Stimulated activated naive CD4-positive, alpha-beta T cell (primary cell): ENCODE data around the gene TRMT10A.

Source experiments
- DNase-seq, 6 experiments: peaks; one replicate each; lab custom pipeline; 2025; lab: John Stamatoyannopoulos, UW

TRMT10A gene

GRCh38 chr4:99563310-99564186 lies at the start of gene TRMT10A:
TRMT10A (minus strand) TSS chr4:99564039; CDS start chr4:99559338, 4,701 bp downstream.
- peak; percentile 93 to 99 (median 98) for DNase-seq

- DNase-seq = no peak
Measured at GRCh38 chr4:99612704-99613103, 48.9 kb upstream of the TRMT10A start.

GRCh38 chr4:99612281-99612680 lies 48.4 kb upstream of the TRMT10A start:
- no peak for DNase-seq

GRCh38 chr4:99610605-99611175 lies 46.9 kb upstream of the TRMT10A start:
- no peak for DNase-seq

- DNase-seq = no peak
Measured at GRCh38 chr4:99608417-99608816, 44.6 kb upstream of the TRMT10A start.

- no peak for DNase-seq
Measured at GRCh38 chr4:99606716-99607115, 42.9 kb upstream of the TRMT10A start.

- no peak for DNase-seq
Measured at GRCh38 chr4:99594818-99595217, 31.0 kb upstream of the TRMT10A start.

- no peak for DNase-seq
Measured at GRCh38 chr4:99593781-99594641, 30.2 kb upstream of the TRMT10A start.

GRCh38 chr4:99591757-99592156 lies 27.9 kb upstream of the TRMT10A start:
- no peak for DNase-seq

- DNase-seq = no peak
Measured at GRCh38 chr4:99587803-99588202, 24.0 kb upstream of the TRMT10A start.

- DNase-seq = no peak
Measured at GRCh38 chr4:99587309-99587708, 23.5 kb upstream of the TRMT10A start.

- DNase-seq = no peak
Measured at GRCh38 chr4:99586797-99587196, 23.0 kb upstream of the TRMT10A start.

GRCh38 chr4:99586322-99586721 lies 22.5 kb upstream of the TRMT10A start:
- no peak for DNase-seq

- DNase-seq = no peak
Measured at GRCh38 chr4:99585516-99585915, 21.7 kb upstream of the TRMT10A start.

GRCh38 chr4:99578714-99579113 lies 14.9 kb upstream of the TRMT10A start:
- no peak for DNase-seq

GRCh38 chr4:99574530-99575324 lies 10.9 kb upstream of the TRMT10A start, which contains the start of gene MTTP:
MTTP (plus strand) TSS chr4:99574824; CDS start chr4:99574910, 86 bp downstream.
- DNase-seq = no peak

- no peak for DNase-seq
Measured at GRCh38 chr4:99573735-99574368, 10.0 kb upstream of the TRMT10A start.

GRCh38 chr4:99572527-99573240 lies 8.8 kb upstream of the TRMT10A start:
- no peak for DNase-seq

- no peak for DNase-seq
Measured at GRCh38 chr4:99571883-99572282, 8.0 kb upstream of the TRMT10A start.

GRCh38 chr4:99564921-99565320 lies 1.1 kb upstream of the TRMT10A start:
- DNase-seq = no peak
